HepG2 (cell line): ENCODE results near the gene SHROOM1. TPM values are rescaled to one million over a fixed set of nuclear protein-coding genes. Genes with fewer than 3 reads are reported as not detected.

ENCODE experiments used
- ARNT2 ChIP-seq: sonication (generic); formaldehyde crosslinking; IDR thresholded peaks from 2 replicates; pipeline ENCODE4 v1.8.0; 2022; ENCODE audit warnings: mild to moderate bottlenecking, low read depth, missing genetic modification reagents, moderate library complexity
- ERF ChIP-seq: IDR thresholded peaks from 2 replicates; pipeline ENCODE4 v1.6.1; 2018; ENCODE audit warnings: missing biosample characterization, missing genetic modification reagents
- POLR2A ChIP-seq, 2 experiments: IDR thresholded peaks; 2 replicates each; pipeline ENCODE4 v1.6.1; 2011; ENCODE audit warnings: low read depth in 2 of 2, low read length in 2 of 2, mild to moderate bottlenecking in 1 of 2, moderate library complexity in 1 of 2; ENCODE audit not compliant: insufficient read depth in 1 of 2
- SMAD1 ChIP-seq: sonication (generic); formaldehyde crosslinking; IDR thresholded peaks from 2 replicates; pipeline ENCODE4 v1.4.0; 2020; ENCODE audit warnings: missing genetic modification reagents, low read depth, mild to moderate bottlenecking, borderline replicate concordance
- SP4 ChIP-seq: sonication (generic); formaldehyde crosslinking; IDR thresholded peaks from 2 replicates; pipeline ENCODE4 v1.8.1; 2023; ENCODE audit warnings: mild to moderate bottlenecking, missing genetic modification reagents
- ZBTB21 ChIP-seq: sonication (generic); formaldehyde crosslinking; IDR thresholded peaks from 2 replicates; pipeline ENCODE4 v1.4.0; 2020; ENCODE audit warnings: missing genetic modification reagents
- ZFX ChIP-seq: sonication (generic); formaldehyde crosslinking; IDR thresholded peaks from 2 replicates; pipeline ENCODE4 v1.4.0; 2020; ENCODE audit warnings: mild to moderate bottlenecking, low read depth, missing genetic modification reagents, moderate library complexity
- ZIK1 ChIP-seq: sonication (generic); formaldehyde crosslinking; IDR thresholded peaks from 2 replicates; pipeline ENCODE4 v1.5.0; 2020; ENCODE audit warnings: mild to moderate bottlenecking, low read depth, missing genetic modification reagents, borderline replicate concordance
- ZNF660 ChIP-seq: sonication (generic); formaldehyde crosslinking; IDR thresholded peaks from 2 replicates; pipeline ENCODE4 v1.5.1; 2020; ENCODE audit warnings: mild to moderate bottlenecking, low read depth, missing genetic modification reagents, borderline replicate concordance
- ZNF749 ChIP-seq: sonication (generic); formaldehyde crosslinking; IDR thresholded peaks from 2 replicates; pipeline ENCODE4 v1.8.0; 2022; ENCODE audit warnings: mild to moderate bottlenecking, missing genetic modification reagents, moderate library complexity, borderline replicate concordance
- ZNF891 ChIP-seq: sonication (generic); formaldehyde crosslinking; IDR thresholded peaks from 2 replicates; pipeline ENCODE4 v1.5.0; 2020; ENCODE audit warnings: mild to moderate bottlenecking, missing genetic modification reagents
- ZSCAN20 ChIP-seq: sonication (generic); formaldehyde crosslinking; IDR thresholded peaks from 2 replicates; pipeline ENCODE4 v1.4.0; 2020; ENCODE audit warnings: missing genetic modification reagents, mild to moderate bottlenecking, borderline replicate concordance
- polyA plus RNA-seq, 8 experiments: library from polyadenylated mRNA; depleted of rRNA in 3 of 8; stranded (reverse) in 7 of 8; unstranded in 1 of 8; fragments of >200 nt; fragmentation: Illumina TruSeq in 4 of 8; extraction: Trizol in 4 of 8; gene quantifications; 2 replicates each; pipeline versions ENCODE4 v1.2.1 to v1.2.3, GENCODE V29; 2011 to 2016; ENCODE audit warnings: low read depth in 4 of 8, missing spikeins in 1 of 8, mixed read lengths in 1 of 8; ENCODE audit not compliant: insufficient read depth in 1 of 8
- total RNA-seq, 5 experiments: library from RNA; depleted of rRNA; stranded (reverse); fragments of >200 nt; fragmentation: Illumina TruSeq; extraction: Trizol; gene quantifications; 2 replicates each; pipeline ENCODE4 v1.2.3, GENCODE V29; 2016; ENCODE audit warnings: low read depth in 1 of 5
- TF ChIP-seq, protein P1 (sequence below): sonication (generic); formaldehyde crosslinking; IDR thresholded peaks from 2 replicates; pipeline ENCODE4 v1.4.0; 2020; ENCODE audit warnings: low read depth, missing genetic modification reagents
- TF ChIP-seq, protein P2 (sequence below): fragments of 450-650 bp; IDR thresholded peaks from 2 replicates; pipeline ENCODE4 v1.6.1; 2017; ENCODE audit warnings: mild to moderate bottlenecking
- TF ChIP-seq, protein P3 (sequence below): sonication (generic); formaldehyde crosslinking; IDR thresholded peaks from 2 replicates; pipeline ENCODE4 v1.4.0; 2020; ENCODE audit warnings: low read depth, mild to moderate bottlenecking, missing genetic modification reagents
- TF ChIP-seq, protein P4 (sequence below): sonication (generic); formaldehyde crosslinking; IDR thresholded peaks from 2 replicates; pipeline ENCODE4 v1.5.0; 2020; ENCODE audit warnings: missing genetic modification reagents

The SHROOM1 gene
- total and polyA plus RNA-seq, 2 of the 13 experiments (the other 11 are each of a cell fraction or from before 2014, with no cell fraction given), result 18.2 to 25.7 TPM

DNA sequence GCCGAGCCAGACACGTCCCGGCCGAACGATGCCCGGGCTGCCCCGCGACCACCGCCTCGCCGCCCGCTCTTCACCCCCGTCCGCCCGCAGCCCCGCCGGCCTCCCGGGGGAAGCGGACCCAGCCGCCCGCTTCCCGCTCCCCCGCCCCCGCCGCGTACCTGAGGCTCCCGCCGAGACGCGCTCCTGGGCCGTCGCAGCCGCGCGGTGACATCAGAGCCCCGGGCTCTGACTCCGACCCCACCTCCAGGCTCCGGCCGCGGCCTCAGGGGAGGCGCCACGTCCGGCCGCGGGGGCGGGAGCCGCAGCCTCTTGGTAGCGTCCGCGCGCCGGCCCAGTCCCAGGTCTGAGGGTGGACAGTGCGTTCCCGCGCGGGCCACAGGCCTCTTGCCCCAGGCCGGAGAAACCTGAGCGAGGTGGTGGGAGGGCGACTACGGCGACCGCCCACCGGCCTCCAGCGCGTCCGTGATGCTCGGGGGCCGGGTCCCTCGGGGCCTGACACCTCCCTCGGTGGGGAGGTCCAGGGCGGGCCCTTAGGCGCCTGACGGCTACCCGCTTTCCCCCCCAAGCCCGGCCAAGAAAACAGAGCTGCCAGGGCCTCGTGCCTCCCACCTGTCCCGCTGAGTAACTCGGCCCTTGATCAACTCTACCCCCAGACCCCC lies at the start of gene SHROOM1 (continued):
- peak; percentile 82 for TF ChIP-seq ARNT2 (CRISPR knock-in tag)
- TF ChIP-seq, protein P1, sequence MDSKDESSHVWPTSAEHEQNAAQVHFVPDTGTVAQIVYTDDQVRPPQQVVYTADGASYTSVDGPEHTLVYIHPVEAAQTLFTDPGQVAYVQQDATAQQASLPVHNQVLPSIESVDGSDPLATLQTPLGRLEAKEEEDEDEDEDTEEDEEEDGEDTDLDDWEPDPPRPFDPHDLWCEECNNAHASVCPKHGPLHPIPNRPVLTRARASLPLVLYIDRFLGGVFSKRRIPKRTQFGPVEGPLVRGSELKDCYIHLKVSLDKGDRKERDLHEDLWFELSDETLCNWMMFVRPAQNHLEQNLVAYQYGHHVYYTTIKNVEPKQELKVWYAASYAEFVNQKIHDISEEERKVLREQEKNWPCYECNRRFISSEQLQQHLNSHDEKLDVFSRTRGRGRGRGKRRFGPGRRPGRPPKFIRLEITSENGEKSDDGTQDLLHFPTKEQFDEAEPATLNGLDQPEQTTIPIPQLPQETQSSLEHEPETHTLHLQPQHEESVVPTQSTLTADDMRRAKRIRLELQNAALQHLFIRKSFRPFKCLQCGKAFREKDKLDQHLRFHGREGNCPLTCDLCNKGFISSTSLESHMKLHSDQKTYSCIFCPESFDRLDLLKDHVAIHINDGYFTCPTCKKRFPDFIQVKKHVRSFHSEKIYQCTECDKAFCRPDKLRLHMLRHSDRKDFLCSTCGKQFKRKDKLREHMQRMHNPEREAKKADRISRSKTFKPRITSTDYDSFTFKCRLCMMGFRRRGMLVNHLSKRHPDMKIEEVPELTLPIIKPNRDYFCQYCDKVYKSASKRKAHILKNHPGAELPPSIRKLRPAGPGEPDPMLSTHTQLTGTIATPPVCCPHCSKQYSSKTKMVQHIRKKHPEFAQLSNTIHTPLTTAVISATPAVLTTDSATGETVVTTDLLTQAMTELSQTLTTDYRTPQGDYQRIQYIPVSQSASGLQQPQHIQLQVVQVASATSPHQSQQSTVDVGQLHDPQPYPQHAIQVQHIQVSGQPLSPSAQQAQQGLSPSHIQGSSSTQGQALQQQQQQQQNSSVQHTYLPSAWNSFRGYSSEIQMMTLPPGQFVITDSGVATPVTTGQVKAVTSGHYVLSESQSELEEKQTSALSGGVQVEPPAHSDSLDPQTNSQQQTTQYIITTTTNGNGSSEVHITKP, result peak; percentile 96
- TF ChIP-seq ZNF749 (CRISPR knock-in tag), result 0 out of 2 replicates have a peak, but pooled peaks have one; percentile 25
- peak in 1 of 2 experiments; percentile 66; a peak in 2 of 4 replicates for TF ChIP-seq POLR2A (IDR thresholded peaks at IDR 0.05; ENCODE audit: insufficient read depth in 1 of 2, low read depth in 2 of 2, low read length in 2 of 2)
- TF ChIP-seq SMAD1, result 0 out of 2 replicates have a peak, but pooled peaks have one; percentile 8
- no peak for TF ChIP-seq ZNF660 (CRISPR knock-in tag)
- TF ChIP-seq ZNF891 (CRISPR knock-in tag), result peak; percentile 76; the same call in 1 of the 2 replicates
- TF ChIP-seq SP4, result peak; percentile 15; the same call in 1 of the 2 replicates
- peak; percentile 93 for TF ChIP-seq ZFX (CRISPR knock-in tag)
- TF ChIP-seq ZSCAN20, result peak; percentile 22; the same call in 1 of the 2 replicates
- TF ChIP-seq, protein P2, sequence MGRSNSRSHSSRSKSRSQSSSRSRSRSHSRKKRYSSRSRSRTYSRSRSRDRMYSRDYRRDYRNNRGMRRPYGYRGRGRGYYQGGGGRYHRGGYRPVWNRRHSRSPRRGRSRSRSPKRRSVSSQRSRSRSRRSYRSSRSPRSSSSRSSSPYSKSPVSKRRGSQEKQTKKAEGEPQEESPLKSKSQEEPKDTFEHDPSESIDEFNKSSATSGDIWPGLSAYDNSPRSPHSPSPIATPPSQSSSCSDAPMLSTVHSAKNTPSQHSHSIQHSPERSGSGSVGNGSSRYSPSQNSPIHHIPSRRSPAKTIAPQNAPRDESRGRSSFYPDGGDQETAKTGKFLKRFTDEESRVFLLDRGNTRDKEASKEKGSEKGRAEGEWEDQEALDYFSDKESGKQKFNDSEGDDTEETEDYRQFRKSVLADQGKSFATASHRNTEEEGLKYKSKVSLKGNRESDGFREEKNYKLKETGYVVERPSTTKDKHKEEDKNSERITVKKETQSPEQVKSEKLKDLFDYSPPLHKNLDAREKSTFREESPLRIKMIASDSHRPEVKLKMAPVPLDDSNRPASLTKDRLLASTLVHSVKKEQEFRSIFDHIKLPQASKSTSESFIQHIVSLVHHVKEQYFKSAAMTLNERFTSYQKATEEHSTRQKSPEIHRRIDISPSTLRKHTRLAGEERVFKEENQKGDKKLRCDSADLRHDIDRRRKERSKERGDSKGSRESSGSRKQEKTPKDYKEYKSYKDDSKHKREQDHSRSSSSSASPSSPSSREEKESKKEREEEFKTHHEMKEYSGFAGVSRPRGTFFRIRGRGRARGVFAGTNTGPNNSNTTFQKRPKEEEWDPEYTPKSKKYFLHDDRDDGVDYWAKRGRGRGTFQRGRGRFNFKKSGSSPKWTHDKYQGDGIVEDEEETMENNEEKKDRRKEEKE, result no peak
- TF ChIP-seq, protein P3, sequence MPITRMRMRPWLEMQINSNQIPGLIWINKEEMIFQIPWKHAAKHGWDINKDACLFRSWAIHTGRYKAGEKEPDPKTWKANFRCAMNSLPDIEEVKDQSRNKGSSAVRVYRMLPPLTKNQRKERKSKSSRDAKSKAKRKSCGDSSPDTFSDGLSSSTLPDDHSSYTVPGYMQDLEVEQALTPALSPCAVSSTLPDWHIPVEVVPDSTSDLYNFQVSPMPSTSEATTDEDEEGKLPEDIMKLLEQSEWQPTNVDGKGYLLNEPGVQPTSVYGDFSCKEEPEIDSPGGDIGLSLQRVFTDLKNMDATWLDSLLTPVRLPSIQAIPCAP, result no peak
- 0 out of 2 replicates have a peak, but pooled peaks have one; percentile 24 for TF ChIP-seq ZIK1 (CRISPR knock-in tag)
- 0 out of 2 replicates have a peak, but pooled peaks have one; percentile 48 for TF ChIP-seq ZBTB21 (CRISPR knock-in tag)
- peak; percentile 45 for TF ChIP-seq ERF
- TF ChIP-seq, protein P4, sequence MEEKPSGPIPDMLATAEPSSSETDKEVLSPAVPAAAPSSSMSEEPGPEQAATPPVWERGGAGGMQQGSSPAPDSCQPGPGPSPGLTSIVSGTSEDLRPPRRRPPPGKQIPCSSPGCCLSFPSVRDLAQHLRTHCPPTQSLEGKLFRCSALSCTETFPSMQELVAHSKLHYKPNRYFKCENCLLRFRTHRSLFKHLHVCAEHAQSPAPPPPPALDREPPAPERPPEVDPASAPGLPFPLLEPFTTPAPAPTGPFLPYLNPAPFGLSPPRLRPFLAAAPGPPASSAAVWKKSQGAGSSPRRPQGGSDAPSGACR (CRISPR knock-in tag), result peak; percentile 77; the same call in 1 of the 2 replicates
